Transverse colon (tissue), 4 donors: Measurements from ENCODE around the gene LSMEM2. TPM values are rescaled to one million over a fixed set of nuclear protein-coding genes. Genes with fewer than 3 reads are reported as not detected.
"Not testable (repeated sequence)": the region's sequence is repeated elsewhere in the genome, so short reads cannot be mapped to it uniquely, and the experiment has no call there.

ENCODE experiments used
- DNase-seq: peaks from one replicate; pipeline ENCODE4 v3.0.0-alpha.2; 2019
- H3K27ac ChIP-seq, 4 donors: fragments of 200-600 bp; sonication (generic); 2 replicates each; pipeline ENCODE4 v1.5.1; 2016 to 2018; ENCODE audit warnings: inconsistent platforms in 4 of 4
- H3K27me3 ChIP-seq: fragments of 200-600 bp; sonication (generic); 2 replicates; pipeline ENCODE4 v1.5.1; 2017; ENCODE audit warnings: inconsistent platforms
- H3K36me3 ChIP-seq, 4 donors: fragments of 200-600 bp; sonication (generic); 2 replicates each; pipeline ENCODE4 v1.5.1; 2017 to 2019; ENCODE audit warnings: inconsistent platforms in 4 of 4
- H3K4me1 ChIP-seq, 4 donors: fragments of 200-600 bp; sonication (generic); 2 replicates each; pipeline ENCODE4 v1.5.1; 2017 to 2020; ENCODE audit warnings: inconsistent platforms in 4 of 4
- H3K4me3 ChIP-seq, 4 donors: fragments of 200-600 bp; sonication (generic); 1 replicate in 1 of 4; 2 replicates in 3 of 4; pipeline versions ENCODE4 v1.5.1 to v1.6.1; 2017 to 2019; ENCODE audit warnings: inconsistent platforms in 4 of 4
- H3K9me3 ChIP-seq, 2 donors: fragments of 200-600 bp; sonication (generic); 2 replicates each; pipeline ENCODE4 v1.5.1; 2017 to 2019; ENCODE audit warnings: inconsistent platforms in 2 of 2
- CTCF ChIP-seq, 5 experiments: fragments of 200-600 bp in 3 of 5; fragments of 450-650 bp in 2 of 5; sonication (generic) in 3 of 5; IDR thresholded peaks; 1 replicate in 2 of 5; 2 replicates in 3 of 5; pipeline ENCODE4 v1.5.1; 2016 to 2017; ENCODE audit warnings: antibody characterized with exemption in 5 of 5, inconsistent platforms in 3 of 5, mild to moderate bottlenecking in 2 of 5, moderate library complexity in 1 of 5
- EP300 ChIP-seq: sonication (generic); formaldehyde crosslinking; IDR thresholded peaks from one replicate; pipeline ENCODE4 v1.6.1; 2017; ENCODE audit warnings: antibody characterized with exemption, low read depth
- POLR2A ChIP-seq: fragments of 450-650 bp; IDR thresholded peaks from one replicate; pipeline ENCODE4 v1.6.1; 2016; ENCODE audit warnings: antibody characterized with exemption, mild to moderate bottlenecking, moderate library complexity
- POLR2AphosphoS5 ChIP-seq, 3 donors: sonication (generic); formaldehyde crosslinking; IDR thresholded peaks; one replicate each; pipeline ENCODE4 v1.6.1; 2016; ENCODE audit warnings: antibody characterized with exemption in 3 of 3
- whole genome bisulfite sequencing, 2 donors: methylation state at CpG; one replicate each; pipeline ENCODE4 v1.1.5; 2018; ENCODE audit warnings: low coverage in 1 of 2; 5-methylcytosine and 5-hydroxymethylcytosine counted together
- in situ Hi-C, 4 donors: fragments of 200-750 bp; cut with MboI; loops; one replicate each; pipeline versions ENCODE4 v1.15.0 to v1.15.1; 2017; ENCODE audit warnings: low sequenced_read_pairs in 3 of 4, low pct_ligation_motif_present in 1 of 4, low pct_unique_long_range_greater_than_20kb in 1 of 4
- intact Hi-C: fragments of 100-400 bp; cut with DNase I; formaldehyde crosslinking; loops from one replicate; pipeline ENCODE4 v1.15.1; 2023; ENCODE audit warnings: low total_unique reads
- total RNA-seq, 4 donors: library from RNA; depleted of rRNA; stranded (reverse); fragments of >200 nt; gene quantifications; one replicate each; pipeline ENCODE4 v1.1.0, GENCODE V29; 2016

The LSMEM2 gene
- total RNA-seq, 4 donors from 2014 or later = not detected

- TF ChIP-seq POLR2A (no peak), POLR2AphosphoS5 (IDR thresholded peaks at IDR 0.05) (peak in 1 of 3 donors; percentile 25), CTCF (IDR thresholded peaks at IDR 0.05) (no peak), EP300 (no peak)
- 74 to 100% methylated on average over 1 to 19 of the region's 19 CpGs for WGBS, 2 donors
- DNase-seq = no peak
- peaks cover 44 to 79% (median 57%) of the 10 kb centered on the region in 4 donors for H3K4me1 ChIP-seq
- H3K36me3 ChIP-seq = no peaks in the 10 kb centered on the region
- H3K4me3 ChIP-seq = peak overlapping the region in 1 of 4 donors; percentile 41
- H3K27ac ChIP-seq = peak overlapping the region; percentile 85 to 96 (median 88)
- intact Hi-C loops = loop anchor here (5.0 to 10.0 kb wide), 2 partner anchors 78 to 146 kb away; partner anchors contain the start of gene GNAT1
- H3K27me3 ChIP-seq = peaks cover 20% of the 10 kb centered on the region
- in situ Hi-C loops = loop anchor here in 1 of 4 donors (5.0 kb wide), 1 partner anchor 78 kb away; the partner anchor contains the start of gene GNAT1
- no peaks in the 10 kb centered on the region for H3K9me3 ChIP-seq
Measured at GRCh38 chr3:50270422-50271224, 8.3 kb upstream of the LSMEM2 start.

GRCh38 chr3:50271314-50271936, 7.5 kb upstream of the LSMEM2 start:
- in situ Hi-C loops (loop anchor here in 1 of 4 donors (5.0 kb wide), 1 partner anchor 79 kb away; the partner anchor contains the start of gene GNAT1), intact Hi-C loops (loop anchor here (5.0 to 10.0 kb wide), 2 partner anchors 79 to 147 kb away; partner anchors contain the start of gene GNAT1)
- H3K4me3 ChIP-seq = no peak overlapping the region
- no peaks in the 10 kb centered on the region for H3K9me3 ChIP-seq
- H3K27ac ChIP-seq = peak overlapping the region; percentile 23 to 96 (median 88)
- H3K4me1 ChIP-seq = peaks cover 36 to 71% (median 51%) of the 10 kb centered on the region in 4 donors
- H3K36me3 ChIP-seq = no peaks in the 10 kb centered on the region
- H3K27me3 ChIP-seq = peaks cover 28% of the 10 kb centered on the region
- peak; percentile 38 for DNase-seq
- TF ChIP-seq POLR2A (peak; percentile 29), POLR2AphosphoS5 (IDR thresholded peaks at IDR 0.05) (no peak), CTCF (IDR thresholded peaks at IDR 0.05) (no peak), EP300 (no peak)
- WGBS, 2 donors = 72 to 80% methylated on average over 1 to 10 of the region's 10 CpGs

- DNase-seq, H3K4me3 ChIP-seq, H3K36me3 ChIP-seq, H3K9me3 ChIP-seq: not testable (repeated sequence)
- WGBS, 2 donors = 7 to 47% methylated on average over 4 to 10 of the region's 10 CpGs
- H3K27ac ChIP-seq = peak overlapping the region in 1 of 4 donors; percentile 23
- peaks cover 25 to 60% (median 42%) of the 10 kb centered on the region in 4 donors for H3K4me1 ChIP-seq
- in situ Hi-C loops (loop anchor here in 1 of 4 donors (5.0 kb wide), 1 partner anchor 80 kb away; the partner anchor contains the start of gene GNAT1), intact Hi-C loops (loop anchor here (2.0 to 10.0 kb wide), 3 partner anchors 46 to 148 kb away; partner anchors contain the start of gene GNAT1)
- H3K27me3 ChIP-seq = peaks cover 33% of the 10 kb centered on the region
Measured at GRCh38 chr3:50272538-50272910, 6.4 kb upstream of the LSMEM2 start.

GRCh38 chr3:50272911-50273688, 5.8 kb upstream of the LSMEM2 start:
- H3K4me1 ChIP-seq = peaks cover 19 to 54% (median 36%) of the 10 kb centered on the region in 4 donors
- H3K4me3 ChIP-seq = peak overlapping the region in 2 of 4 donors; percentile 35 to 40
- H3K27me3 ChIP-seq = peaks cover 33% of the 10 kb centered on the region
- intact Hi-C loops = loop anchor here (2.0 to 10.0 kb wide), 3 partner anchors 46 to 148 kb away; partner anchors contain the start of gene GNAT1
- in situ Hi-C loops = loop anchor here in 1 of 4 donors (5.0 kb wide), 1 partner anchor 81 kb away; the partner anchor contains the start of gene GNAT1
- no peaks in the 10 kb centered on the region for H3K36me3 ChIP-seq
- 0 to 2% methylated on average over 1 to 50 of the region's 61 CpGs for WGBS, 2 donors
- DNase-seq = peak; percentile 92
- no peak for TF ChIP-seq POLR2A
- TF ChIP-seq POLR2AphosphoS5 (IDR thresholded peaks at IDR 0.05) = peak in 2 of 3 donors; percentile 24 to 44
- TF ChIP-seq EP300 = no peak
- TF ChIP-seq CTCF (IDR thresholded peaks at IDR 0.05) = peak; percentile 98 to 100 (median 99)
- H3K9me3 ChIP-seq = no peaks in the 10 kb centered on the region
- peak overlapping the region in 3 of 4 donors; percentile 4 to 33 (median 23) for H3K27ac ChIP-seq
